SIG-M5 treated with dmso at 0.1 percent for 504 hours (cell line): ENCODE results near the gene ARHGAP4.

Experiments
- DNase-seq: peaks from one replicate; lab custom pipeline; 2025; ENCODE audit not compliant: unreplicated experiment; lab: John Stamatoyannopoulos, UW

The ARHGAP4 gene

DNA sequence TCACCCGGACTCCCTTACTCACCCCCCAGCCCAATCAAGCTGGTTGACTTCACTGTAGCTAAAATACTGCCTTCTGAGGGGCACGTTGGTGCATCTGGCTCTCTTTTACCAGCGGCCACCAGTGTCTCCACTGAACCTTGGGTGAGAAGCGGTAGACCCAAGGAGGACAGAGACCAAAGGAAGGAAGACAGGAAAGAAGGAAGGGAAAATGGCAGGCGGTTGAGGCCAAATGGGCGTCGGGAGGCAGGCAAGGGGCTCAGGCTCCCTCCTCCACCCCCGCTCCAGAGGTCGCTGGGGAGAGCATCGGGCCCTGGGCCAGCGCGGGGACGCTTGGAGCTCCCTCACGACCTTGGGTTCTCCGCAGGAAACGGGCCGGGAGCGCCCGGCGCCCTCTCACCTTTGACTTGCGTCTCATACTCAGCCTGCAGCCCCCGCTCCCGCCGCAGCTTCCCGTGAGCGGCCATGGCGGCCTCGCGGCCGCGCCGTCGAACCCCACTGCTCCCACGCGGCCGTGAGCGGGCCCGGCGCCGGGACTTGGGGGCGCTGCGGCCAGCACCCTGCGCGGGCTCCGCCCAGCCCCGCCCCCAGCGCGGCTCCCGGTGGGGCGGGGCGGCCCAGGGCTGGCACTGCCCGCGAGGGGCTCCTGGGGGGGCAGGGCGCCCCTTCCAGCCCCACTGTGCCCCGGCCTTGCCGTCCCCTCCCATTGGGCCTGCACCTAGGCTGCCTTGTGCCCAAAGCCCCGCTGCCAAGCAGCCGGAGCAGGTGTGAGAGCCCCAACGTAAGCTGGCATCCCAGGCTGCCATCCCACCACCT lies at the start of gene ARHGAP4:
ARHGAP4 (minus strand) TSS at position 526 of the 813 bp plus-strand sequence; CDS start at position 464, 62 bp downstream.
- DNase-seq: no peak

DNA sequence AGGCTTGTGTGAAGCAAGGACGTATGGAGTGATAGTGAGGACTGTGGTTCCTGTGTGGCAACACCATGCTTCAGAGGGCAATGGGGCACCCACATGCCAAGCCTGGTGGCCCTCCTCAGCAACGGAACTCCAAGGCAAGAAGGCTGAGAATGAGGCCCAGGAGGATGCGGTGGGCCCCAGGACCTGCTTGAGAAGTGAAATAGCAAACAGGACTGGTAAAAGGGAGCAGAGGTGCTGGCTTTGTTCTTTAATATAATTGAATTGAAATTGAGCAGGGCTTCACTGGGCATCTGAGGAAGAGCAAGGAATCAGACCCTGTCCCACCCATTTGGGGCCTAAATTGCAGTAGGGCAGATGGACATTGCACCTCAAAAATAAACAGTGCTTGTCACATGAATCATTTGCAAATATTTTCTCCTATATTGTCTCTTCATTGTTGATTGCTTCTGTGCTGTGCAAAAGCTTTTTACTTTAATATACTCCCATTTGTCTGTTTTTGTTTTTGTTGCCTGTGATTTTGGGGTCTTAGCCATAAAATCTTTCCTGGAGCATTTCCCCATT lies 48.7 kb upstream of the ARHGAP4 start:
- DNase-seq: peak; percentile 40

DNA sequence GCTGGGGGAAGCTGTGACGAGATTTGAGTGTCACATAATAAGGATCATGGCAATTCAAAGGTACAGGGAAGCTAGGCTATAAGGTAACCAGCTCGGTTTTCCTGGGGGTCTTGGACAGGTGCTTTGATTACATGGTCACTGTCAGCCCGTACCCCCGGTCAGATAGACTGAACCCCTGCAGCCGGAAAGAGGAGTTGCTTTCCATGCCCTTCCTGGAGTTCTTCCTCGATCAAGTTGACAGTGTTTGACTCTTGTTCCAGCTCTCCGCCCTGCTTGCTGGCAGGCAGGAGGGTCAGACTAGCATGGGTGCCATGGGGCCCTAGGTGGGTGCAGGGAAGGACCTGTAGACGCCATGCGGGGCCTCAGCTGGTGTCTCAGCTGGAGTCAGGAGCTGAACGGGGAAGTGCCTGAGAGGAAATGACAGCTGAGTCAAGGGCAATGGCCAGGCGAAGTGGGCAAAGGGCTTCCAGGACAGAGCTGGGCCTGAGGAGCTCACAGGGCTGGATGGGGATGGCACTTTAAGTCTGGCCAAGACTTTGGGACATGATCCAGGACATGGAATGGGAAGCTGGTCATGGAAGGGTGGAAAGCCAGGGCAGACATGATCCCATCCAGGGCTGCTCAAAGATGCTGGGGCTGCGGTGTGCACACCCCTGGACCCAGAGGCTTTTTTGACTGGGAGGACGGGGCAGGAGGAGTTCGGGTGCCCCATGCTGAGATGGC lies 48.1 kb upstream of the ARHGAP4 start:
- DNase-seq: peak; percentile 24

DNA sequence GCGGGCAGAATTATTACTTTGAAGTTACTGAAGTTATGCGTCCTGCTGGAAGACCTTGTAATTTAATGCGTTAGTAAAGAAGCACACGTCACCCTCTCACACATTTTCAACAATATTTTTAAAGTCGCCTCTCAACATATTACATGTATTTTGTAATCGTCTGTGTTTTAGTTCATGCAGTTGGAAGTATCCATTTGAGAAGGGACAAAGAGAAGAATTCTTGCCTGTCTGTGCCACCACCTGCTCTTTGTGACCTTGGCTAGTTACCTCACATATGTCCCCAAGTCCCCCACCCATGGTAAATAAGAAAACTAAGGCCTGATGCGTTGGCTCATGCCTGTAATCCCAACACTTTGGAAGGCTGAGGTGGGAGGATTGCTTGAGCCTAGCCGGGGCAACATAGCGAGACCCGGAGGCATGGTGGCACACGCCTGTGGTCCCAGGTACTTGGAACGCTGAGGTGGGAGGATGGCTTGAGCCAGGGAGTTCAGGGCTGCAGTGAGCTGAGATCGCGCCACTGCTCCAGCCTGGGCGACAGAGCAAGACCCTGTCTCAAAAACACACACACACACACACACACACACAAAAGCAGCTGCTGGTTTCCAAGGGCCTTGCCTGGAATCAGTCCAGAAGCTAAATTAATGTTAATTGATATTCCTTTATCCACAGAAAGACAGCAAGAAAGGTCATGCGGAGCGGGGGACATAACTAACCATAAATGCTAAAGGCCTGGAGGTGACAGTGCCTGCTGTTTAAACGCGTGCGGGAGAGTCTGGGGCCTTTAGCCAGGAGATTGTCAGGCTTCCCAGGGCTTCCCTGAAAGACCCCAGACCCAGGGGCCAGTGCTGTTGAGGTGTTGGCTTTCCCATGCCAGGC lies 47.3 kb upstream of the ARHGAP4 start:
- DNase-seq: no peak

DNA sequence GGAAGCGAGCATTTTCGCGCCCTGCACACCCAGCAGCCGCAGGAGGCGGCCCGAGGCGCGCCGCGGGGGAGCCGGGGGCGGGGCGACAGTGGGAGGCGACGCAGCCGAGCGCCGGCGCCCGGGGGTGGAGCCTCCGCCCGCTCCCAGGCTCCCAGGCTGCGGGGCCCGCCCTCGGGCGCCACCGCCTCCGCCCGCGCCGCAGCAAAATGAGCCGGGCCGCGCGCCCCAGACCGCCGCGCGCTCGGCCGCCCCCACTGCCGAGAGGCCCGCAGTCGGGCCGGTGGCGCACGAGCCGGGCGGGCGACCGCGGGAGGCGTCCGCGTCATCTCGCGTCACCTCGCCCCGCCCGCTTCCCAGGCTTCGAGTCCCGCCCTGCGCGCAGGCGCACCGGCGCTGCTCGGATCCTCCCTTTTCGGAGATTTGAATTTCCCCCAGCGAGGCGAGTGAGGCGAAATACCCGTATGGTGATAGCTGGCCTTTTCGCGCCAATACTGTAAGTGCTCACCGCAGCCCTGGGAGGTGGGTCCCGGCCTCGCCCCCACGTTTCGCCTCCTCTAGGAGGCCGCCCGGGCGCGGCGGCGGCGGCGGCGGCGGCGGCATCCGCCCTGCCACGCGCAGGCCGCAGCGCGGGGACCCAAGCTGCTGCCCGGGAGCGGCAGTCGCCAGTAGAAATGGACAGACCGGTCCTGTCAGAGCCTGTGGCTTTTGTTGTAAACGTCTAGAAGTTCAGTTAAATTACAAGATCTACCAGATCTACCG lies 46.5 kb upstream of the ARHGAP4 start, which contains the start of gene TMEM187:
TMEM187 (plus strand) TSS at position 387 of the 759 bp plus-strand sequence. CDS start 9,309 bp downstream, outside the sequence.
- DNase-seq: peak; percentile 85

DNA sequence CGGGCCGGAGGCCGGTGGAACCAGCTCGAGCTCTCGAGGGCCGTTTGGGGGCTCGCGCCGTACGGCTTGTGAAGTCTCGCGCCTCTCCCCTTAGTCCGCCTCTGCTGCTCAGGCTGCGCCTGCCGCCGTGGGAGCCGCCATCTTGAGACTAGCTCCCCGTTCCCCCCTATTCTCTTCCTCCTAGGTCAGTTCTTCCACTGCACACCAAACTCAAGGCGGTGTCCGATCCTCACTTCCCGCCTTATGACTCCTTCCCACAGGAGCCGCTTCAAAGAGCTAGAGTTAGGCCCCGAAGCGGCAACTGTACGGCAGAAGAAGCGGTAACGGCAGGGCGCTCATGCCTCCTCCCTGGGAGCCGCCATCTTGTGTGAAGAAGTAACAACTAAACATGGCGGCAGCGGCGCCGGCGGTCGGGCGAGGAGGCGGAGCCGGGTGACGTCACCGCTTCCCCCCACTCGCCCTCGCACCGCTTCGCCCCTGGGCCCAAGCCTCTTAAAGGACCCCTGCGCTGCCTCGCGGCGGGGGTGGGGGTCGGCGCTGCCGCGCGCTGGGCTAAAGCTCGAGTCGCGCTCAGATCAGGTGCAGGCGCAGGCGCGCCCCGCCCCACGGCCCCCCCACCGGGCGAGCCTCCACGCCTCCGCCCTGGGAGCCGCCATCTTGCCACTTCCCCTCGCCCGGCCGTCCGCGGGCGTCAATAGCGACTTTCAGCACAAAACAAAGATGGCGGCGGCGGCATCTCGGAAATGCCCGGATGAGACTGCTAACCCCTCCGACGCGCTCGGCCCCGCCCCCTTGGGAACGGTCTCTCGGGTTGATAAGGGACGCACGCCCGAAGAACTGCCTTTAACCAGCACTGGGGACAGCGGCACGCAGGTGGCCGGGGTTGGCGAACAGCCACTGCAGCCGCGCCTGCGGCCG lies 45.6 kb upstream of the ARHGAP4 start, which contains the start of gene HCFC1:
HCFC1 (minus strand) TSS at position 369 of the 918 bp plus-strand sequence. CDS start 978 bp downstream, outside the sequence.
- peak; percentile 87 for DNase-seq

DNA sequence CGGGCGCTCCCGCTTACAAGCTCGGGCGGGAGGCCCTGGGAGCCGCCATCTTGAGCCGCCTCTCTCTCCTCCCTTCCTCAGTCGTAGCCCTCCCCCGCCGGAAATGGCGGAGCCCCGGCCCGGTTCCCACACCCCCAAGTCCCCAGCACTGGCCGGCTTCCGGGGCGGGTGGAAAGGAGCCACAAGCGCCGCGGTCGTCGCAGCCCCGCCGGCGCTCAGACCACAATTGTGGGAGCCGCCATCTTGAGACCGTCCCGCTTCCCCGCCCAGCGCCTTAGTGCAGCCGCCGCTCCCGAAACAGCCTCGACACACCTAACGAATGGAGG lies 45.0 kb upstream of the ARHGAP4 start:
- DNase-seq: peak; percentile 77

DNA sequence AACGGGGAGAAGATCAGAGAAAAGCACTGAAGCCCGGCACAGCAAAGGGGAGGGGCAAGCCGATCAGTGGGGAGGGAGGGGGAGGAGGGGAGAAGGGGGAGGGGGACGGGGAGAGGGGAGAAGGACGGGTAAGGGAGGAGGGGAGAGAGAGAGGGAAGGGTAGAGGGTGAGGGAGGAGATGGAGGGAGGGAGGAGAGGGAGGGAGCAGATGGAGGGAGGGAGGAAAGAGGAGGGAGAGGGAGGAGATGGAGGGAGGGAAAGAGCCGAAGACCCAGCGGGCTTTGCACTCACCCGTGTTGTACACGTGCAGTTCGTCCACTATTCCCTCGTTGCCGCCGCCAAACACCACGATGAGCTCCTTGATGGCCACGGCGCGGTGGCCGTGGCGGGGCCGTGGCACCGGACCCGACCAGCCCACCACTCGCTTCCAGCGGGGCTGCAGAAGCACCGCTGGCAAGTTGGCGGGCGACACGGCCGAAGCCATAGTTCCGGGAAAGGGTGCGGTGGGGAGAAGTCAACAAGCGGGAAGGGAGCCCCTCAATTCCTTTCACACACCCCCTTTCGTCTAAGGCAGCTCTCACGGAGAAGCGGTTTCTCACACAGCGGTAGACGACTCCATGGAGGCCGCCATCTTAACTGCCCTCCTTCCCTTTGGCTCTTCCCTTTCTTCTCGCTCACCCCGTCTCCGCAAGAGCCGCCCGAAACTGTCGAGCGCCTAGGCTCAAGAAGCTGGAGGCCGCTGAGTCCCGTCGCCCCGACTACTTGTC lies 44.5 kb upstream of the ARHGAP4 start:
- peak; percentile 70 for DNase-seq

DNA sequence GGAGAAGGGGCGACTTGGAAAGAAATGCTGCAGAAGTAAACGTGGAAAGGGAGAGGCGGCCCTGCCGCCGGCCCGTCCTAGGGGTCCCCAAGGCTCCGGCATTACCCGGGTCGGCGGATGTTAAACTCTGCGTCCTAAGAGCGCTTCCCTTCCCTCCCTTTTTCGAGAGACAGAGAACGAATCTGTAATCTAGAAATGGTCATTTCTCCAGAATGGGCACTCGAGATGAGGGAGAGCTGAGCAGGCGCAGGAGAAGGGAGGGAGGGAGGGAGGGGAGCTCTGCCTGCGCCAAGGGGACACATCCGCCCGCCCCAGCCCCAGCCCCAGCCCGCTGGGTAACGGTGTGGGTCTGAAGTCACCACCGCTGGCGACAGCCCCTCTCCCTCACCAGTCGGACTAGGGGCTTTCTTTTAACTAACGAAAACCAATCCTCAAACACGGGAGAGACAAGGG lies 43.9 kb upstream of the ARHGAP4 start:
- peak; percentile 51 for DNase-seq

DNA sequence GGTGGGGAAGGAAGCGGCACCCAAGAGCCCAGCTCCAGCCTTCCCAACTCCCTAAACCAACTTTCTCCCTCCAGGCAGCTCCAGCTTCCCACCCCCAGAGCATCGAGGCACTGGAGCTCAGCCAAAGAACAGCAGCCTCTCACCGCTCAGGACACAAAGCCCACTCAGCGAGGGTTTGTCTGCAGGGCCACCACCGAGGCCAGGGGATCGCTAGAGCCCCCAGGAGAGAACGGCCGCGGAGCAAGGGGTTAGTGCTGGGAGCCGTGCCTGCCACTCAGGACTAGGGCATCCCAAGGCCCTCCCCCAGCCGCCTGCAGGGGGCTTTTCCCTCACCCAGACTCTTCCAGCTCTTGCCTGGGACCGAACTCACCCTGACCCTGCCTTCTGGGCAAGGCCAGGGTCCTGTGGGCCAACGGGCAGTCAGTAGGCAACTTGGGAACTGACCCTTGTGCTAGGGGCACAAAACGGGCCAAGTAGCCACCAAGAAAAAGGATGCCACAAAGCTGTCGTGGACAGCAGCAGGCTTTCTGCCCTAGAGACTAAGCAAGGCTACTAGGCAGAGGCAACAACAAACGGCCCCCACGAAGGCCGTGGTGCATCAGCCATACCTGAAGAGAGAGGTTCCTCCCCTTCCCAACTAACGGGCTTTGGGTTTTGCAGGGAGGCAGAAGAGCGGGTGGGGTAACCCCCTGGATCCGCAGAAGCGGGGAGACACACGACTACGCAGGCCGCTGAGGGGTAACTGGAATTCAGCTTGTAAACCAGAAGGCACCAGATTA lies 43.2 kb upstream of the ARHGAP4 start:
- DNase-seq: no peak

DNA sequence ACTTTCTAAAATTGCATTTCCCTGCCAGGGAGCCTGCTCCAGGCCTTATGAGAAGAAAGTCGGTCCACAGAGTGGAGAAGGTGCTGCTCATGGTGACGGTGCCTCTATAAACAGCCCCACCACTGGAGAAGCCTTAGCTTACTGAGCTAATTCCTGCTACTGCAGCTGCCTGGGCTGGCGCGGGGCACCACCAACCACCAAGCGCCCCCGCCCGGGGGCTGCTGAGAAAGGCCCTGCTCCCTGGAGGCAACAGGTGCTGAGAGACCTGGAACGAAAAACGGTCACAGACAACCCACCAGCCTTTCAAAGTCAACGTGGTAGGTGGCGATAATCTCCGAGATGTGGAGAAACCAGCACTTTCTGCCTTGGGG lies 42.7 kb upstream of the ARHGAP4 start:
- peak; percentile 23 for DNase-seq

DNA sequence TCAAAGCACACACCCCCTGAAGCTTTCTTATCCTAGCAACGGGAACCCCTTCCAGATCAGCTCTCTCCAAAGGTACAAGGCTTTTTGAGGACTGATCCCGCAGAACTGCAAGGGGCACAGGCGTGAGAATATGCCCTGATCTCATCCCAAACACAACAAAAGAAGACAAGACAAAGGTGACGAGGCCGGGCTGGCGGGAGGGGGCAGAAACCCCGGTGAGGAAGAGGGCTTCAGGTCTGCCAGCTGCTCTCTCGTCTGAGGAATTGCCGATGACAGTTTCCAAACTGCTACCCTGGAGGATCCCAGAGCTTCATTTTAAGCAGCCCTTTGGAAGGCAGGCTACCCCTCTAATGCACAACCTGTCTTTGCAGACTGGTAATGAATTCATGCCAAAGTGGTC lies 42.2 kb upstream of the ARHGAP4 start:
- DNase-seq: no peak

DNA sequence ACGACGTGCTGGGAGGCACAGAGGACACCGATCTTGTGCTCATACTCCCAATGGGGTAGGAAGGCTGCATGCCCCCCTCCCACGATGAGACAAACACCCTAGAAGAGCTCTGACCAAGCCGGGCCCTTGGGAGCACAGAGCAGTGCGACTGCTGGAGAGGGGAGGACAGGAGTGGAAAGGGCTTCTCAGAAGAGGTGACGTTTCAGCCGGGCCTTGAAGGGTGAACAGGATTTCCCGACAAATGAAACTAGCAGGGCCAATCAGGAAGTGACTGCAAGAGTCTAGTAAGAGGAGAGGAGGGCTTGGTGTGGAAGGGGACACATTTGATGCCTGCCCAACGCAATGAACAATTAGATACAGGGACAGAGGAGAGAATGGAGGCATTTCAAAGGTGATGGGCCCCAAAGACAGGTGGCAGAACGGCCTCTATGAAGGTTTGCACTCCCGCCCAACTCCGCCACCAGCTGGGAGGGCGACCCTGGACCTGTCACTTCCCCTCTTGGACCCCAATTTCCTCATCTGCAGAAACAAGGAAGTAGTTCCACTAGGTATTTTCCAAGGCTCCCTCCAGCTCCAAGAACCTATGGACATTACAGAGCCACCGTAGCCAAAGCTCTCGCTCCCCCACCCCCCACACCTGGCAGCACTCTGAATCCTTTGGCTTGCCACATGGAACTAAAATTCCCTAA lies 41.6 kb upstream of the ARHGAP4 start:
- peak; percentile 28 for DNase-seq

DNA sequence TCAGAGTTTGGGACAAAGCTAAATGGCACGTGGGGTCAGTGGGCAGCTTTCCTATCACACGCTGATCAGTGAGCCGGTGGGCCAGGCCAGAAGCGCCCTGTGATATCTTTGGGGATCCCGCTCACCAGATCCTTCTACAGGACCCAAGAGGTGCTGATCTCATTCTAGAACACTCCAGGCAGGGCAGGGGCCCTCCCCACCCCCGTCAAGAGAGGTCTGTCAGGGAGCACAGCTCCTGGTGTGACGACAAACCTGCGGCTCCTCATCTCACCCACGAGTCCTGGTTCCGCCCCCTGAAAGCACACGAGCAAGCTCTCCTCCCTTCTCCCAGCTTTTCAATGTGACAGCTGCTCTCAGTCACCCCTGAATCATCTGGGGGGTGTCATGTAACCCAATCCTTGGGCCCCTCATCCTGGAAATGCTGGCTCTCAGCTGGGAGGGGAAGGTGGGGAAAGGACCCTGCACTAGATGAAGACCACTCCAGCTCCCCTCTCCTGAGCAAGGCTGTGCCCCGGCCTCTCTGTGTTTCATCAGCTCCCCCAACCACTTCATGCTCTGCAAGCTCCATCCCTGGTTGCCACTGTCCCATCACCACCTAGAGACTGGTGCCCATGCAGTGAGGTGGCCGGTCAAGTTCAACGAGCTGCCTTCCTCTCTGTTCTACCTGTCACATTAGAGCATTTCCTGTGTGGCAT lies 40.9 kb upstream of the ARHGAP4 start:
- no peak for DNase-seq

DNA sequence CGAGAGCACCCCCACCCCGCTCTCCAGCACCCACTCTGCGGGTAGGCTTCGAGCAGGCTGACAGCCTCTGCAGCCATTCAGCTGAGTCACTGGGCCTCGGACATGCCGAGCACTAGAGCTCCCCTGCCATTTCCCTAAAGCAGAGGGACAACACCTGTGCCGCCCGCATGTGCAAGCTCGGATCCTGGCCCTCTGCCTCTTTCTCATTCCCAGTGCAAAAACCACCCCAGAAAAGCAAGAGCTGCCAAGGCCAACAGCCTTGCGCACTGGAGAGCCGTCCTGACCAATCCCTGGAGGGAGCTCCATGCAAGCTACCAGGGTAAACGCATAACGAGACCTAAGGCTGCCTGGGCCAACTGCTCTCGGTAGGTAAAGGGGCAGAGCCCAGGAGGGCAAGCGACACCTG lies 40.2 kb upstream of the ARHGAP4 start:
- DNase-seq: no peak

DNA sequence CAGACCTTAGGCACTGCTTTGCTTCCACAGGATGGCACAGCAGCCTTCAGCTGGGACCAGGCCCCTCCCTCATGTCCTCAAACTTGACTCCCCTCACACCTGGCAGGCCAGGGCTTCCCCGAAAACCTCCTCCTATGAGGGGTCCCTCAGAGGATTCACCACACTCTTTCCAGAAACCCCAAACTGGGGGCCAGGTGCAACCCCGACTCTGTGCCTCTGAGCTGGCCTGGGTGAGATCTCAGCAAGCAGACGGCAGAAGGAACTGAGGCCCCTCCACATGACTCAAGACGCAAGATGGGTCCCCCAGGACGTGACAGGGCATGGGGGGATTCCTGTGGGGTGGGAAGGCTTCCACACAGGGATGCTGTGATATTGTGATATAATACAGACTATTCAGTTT lies 39.3 kb upstream of the ARHGAP4 start:
- no peak for DNase-seq
